PC-9 (cell line): ENCODE measurements around the gene CSK. TPM values are rescaled to one million over a fixed set of nuclear protein-coding genes. Genes with fewer than 3 reads are reported as not detected.

Source experiments
- BruUV-seq: library from RNA; stranded (reverse); fragments of 400-500 nt; replicated peaks from 2 replicates; lab custom pipeline; 2021; lab: Mats Ljungman, UMichigan
- CTCF ChIA-PET: fragments of 300-600 bp; sonication (Branson Sonifier 250); formaldehyde crosslinking; loops from one replicate; lab custom pipeline; 2022; ENCODE audit warnings: antibody characterized with exemption; lab: Charles Lee
- POLR2A ChIA-PET: fragments of 300-600 bp; sonication (Branson Sonifier 250); formaldehyde crosslinking; loops from one replicate; lab custom pipeline; 2022; ENCODE audit warnings: antibody characterized with exemption; ENCODE audit not compliant: unreplicated experiment; lab: Charles Lee
- DNase-seq, 2 experiments: peaks; one replicate each; pipeline versions ENCODE4 v3.0.0 to v3.0.0-alpha.2; 2015 to 2022; ENCODE audit warnings: mixed read lengths in 1 of 2
- H2AFZ ChIP-seq: fragments of 200-600 bp; sonication (generic); 2 replicates; pipeline ENCODE4 v1.8.1; 2017; ENCODE audit warnings: antibody characterized with exemption
- H3F3A ChIP-seq: fragments of 200-600 bp; sonication (generic); 2 replicates; pipeline ENCODE4 v1.8.1; 2017; ENCODE audit warnings: antibody characterized with exemption, mild to moderate bottlenecking, low read depth; ENCODE audit not compliant: insufficient read depth
- H3K27ac ChIP-seq: fragments of 200-600 bp; sonication (generic); 2 replicates; pipeline ENCODE4 v1.6.1; 2016; ENCODE audit warnings: mixed run types
- H3K27me3 ChIP-seq: fragments of 200-600 bp; sonication (generic); 2 replicates; pipeline ENCODE4 v1.6.1; 2016; ENCODE audit warnings: low read depth, mixed run types; ENCODE audit not compliant: insufficient read depth
- H3K36me3 ChIP-seq: fragments of 200-600 bp; sonication (generic); 2 replicates; pipeline ENCODE4 v1.6.1; 2016; ENCODE audit warnings: low read depth, mixed run types
- H3K4me1 ChIP-seq: fragments of 200-600 bp; sonication (generic); replicated peaks from 2 replicates; pipeline ENCODE4 v1.6.1; 2016; ENCODE audit warnings: mixed run types; ENCODE audit not compliant: insufficient read depth
- H3K4me2 ChIP-seq: fragments of 200-600 bp; sonication (generic); 2 replicates; pipeline ENCODE4 v1.6.1; 2017; ENCODE audit warnings: mixed run types
- H3K4me3 ChIP-seq: fragments of 200-600 bp; sonication (generic); 2 replicates; pipeline ENCODE4 v1.6.1; 2016; ENCODE audit warnings: mixed run types
- H3K79me2 ChIP-seq: fragments of 200-600 bp; sonication (generic); 2 replicates; pipeline ENCODE4 v1.6.1; 2017; ENCODE audit warnings: low read depth, mixed run types
- H3K9me2 ChIP-seq: fragments of 200-600 bp; sonication (generic); 2 replicates; pipeline ENCODE4 v1.8.1; 2017; ENCODE audit warnings: mild to moderate bottlenecking; ENCODE audit not compliant: insufficient read depth
- H3K9me3 ChIP-seq: fragments of 200-600 bp; sonication (generic); 2 replicates; pipeline ENCODE4 v1.8.1; 2016; ENCODE audit warnings: low read depth; ENCODE audit not compliant: insufficient read depth
- H4K20me1 ChIP-seq: fragments of 200-600 bp; sonication (generic); 2 replicates; pipeline ENCODE4 v1.8.1; 2017; ENCODE audit not compliant: insufficient read depth
- EZH2 ChIP-seq: fragments of 200-600 bp; sonication (generic); IDR thresholded peaks from 2 replicates; pipeline ENCODE4 v1.8.0; 2017; ENCODE audit warnings: antibody characterized with exemption, low read depth
- intact Hi-C: fragments of 100-400 bp; cut with micrococcal nuclease; formaldehyde crosslinking; loops from one replicate; pipeline ENCODE4 v1.10.0; 2022; ENCODE audit not compliant: unreplicated experiment
- total RNA-seq: library from RNA; stranded (reverse); gene quantifications from 2 replicates; pipeline ENCODE4 v1.2.3, GENCODE V29; 2021
- TF ChIP-seq, protein P1 (sequence below): fragments of 200-600 bp; sonication (generic); conservative IDR thresholded peaks from 2 replicates; pipeline ENCODE4 v1.6.1; 2017; ENCODE audit warnings: mixed run types, antibody characterized with exemption, mild to moderate bottlenecking, moderate library complexity

The CSK gene
- total RNA-seq, 1 experiment from 2014 or later: 78.3 TPM

DNA sequence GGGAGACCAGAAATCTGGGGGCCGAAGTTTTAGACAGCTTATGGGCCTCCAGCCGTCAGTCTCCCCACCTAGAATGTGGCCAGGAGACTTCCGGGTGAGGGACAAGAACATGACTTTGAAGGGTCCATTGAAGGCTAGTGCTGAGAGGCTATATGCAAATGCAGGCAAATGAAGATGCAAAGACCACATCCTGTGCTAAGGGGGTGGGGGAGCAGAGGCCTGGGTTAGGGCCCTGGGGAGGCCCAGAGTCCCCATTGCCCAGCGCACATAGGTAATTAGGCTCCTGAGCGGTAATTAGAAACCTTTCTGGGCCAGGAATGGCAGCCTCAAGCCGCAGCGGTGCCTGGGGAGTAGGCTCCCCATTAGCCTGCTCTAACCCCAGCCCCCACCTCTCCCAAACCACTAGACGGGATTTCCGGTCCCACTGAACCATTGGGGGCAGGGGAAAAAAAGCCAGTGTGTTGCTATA, 6.8 kb downstream of the CSK start:
- H4K20me1 ChIP-seq: peaks cover 54% of the 10 kb centered on the region
- peaks cover 6% of the 10 kb centered on the region for H3K36me3 ChIP-seq
- ChIA-PET CTCF (no interaction called here), POLR2A (interaction anchor here (0.6 kb wide), 1 partner anchor 167 kb away, joined by 6 read pairs; no protein-coding TSS in a partner anchor)
- no peak for DNase-seq
- no peaks in the 10 kb centered on the region for H3F3A ChIP-seq
- H3K27me3 ChIP-seq: no peaks in the 10 kb centered on the region
- intact Hi-C loops: no loop called here
- H2AFZ ChIP-seq: no peak overlapping the region
- BruUV-seq: no TSS peak
- H3K9me3 ChIP-seq: no peaks in the 10 kb centered on the region
- TF ChIP-seq, protein P1, sequence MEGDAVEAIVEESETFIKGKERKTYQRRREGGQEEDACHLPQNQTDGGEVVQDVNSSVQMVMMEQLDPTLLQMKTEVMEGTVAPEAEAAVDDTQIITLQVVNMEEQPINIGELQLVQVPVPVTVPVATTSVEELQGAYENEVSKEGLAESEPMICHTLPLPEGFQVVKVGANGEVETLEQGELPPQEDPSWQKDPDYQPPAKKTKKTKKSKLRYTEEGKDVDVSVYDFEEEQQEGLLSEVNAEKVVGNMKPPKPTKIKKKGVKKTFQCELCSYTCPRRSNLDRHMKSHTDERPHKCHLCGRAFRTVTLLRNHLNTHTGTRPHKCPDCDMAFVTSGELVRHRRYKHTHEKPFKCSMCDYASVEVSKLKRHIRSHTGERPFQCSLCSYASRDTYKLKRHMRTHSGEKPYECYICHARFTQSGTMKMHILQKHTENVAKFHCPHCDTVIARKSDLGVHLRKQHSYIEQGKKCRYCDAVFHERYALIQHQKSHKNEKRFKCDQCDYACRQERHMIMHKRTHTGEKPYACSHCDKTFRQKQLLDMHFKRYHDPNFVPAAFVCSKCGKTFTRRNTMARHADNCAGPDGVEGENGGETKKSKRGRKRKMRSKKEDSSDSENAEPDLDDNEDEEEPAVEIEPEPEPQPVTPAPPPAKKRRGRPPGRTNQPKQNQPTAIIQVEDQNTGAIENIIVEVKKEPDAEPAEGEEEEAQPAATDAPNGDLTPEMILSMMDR: no peak
- TF ChIP-seq EZH2: no peak
- H3K4me2 ChIP-seq: 0 out of 2 replicates have a peak overlapping the region, but pooled peaks have one; percentile 5
- no peaks in the 10 kb centered on the region for H3K9me2 ChIP-seq
- peaks cover 18% of the 10 kb centered on the region for H3K4me1 ChIP-seq
- no peak overlapping the region for H3K4me3 ChIP-seq
- H3K27ac ChIP-seq: no peak overlapping the region
- H3K79me2 ChIP-seq: peaks cover 63% of the 10 kb centered on the region

DNA sequence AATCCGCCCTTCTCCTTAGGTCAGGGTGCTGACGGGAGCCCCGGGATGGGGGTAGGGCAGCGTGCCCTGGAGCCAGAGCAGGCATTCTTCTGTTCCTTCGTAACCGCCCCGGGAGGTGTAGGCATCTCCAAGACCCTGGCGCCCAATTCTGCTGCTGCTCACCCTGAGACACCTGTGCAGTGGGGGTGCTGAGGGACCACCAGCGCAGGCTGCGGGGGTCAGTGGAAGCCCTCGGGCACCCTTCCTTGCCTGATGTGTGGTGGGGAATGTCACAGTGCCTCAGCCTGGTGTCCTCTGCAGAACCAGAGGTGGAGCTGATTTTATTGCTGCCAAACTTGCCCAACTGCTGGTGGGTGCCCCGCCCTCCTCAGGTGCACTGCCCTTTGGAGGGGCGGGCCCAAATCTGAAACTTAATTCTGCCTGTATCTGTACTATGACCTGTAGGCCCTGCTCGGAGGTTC, 7.3 kb downstream of the CSK start:
- no peaks in the 10 kb centered on the region for H3K27me3 ChIP-seq
- H3K36me3 ChIP-seq: peaks cover 6% of the 10 kb centered on the region
- H2AFZ ChIP-seq: no peak overlapping the region
- peaks cover 58% of the 10 kb centered on the region for H3K79me2 ChIP-seq
- no peak for TF ChIP-seq EZH2
- TF ChIP-seq, protein P1: no peak
- DNase-seq: peak in 1 of 2 experiments; percentile 81
- no peaks in the 10 kb centered on the region for H3F3A ChIP-seq
- peaks cover 15% of the 10 kb centered on the region for H3K4me1 ChIP-seq
- no peak overlapping the region for H3K27ac ChIP-seq
- 0 out of 2 replicates have a peak overlapping the region, but pooled peaks have one; percentile 5 for H3K4me2 ChIP-seq
- no TSS peak for BruUV-seq
- intact Hi-C loops: no loop called here
- CTCF ChIA-PET: no interaction called here
- H3K4me3 ChIP-seq: no peak overlapping the region
- POLR2A ChIA-PET: interaction anchor here (0.6 to 0.7 kb wide), 2 partner anchors 166 to 431 kb away, joined by 3 to 6 read pairs; no protein-coding TSS in a partner anchor
- H4K20me1 ChIP-seq: peaks cover 52% of the 10 kb centered on the region
- H3K9me3 ChIP-seq: no peaks in the 10 kb centered on the region
- no peaks in the 10 kb centered on the region for H3K9me2 ChIP-seq

DNA sequence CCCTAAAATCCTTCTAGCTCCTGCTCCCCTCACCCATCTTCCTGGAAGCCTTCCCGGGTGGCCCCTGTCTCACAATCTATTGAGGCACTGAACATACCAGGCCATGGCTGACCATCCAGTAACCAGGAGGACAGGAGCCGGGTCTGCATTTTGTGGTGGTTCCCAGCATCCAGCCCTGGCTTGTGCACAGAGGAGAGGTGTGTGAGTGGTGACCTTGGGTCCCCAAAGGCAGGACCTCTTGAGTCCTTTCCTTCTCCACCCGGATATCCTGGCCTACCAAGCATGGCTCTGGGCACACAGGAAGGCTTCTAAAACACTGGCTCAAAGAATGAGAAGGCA, 7.8 kb downstream of the CSK start:
- Histone ChIP-seq H3K27ac (no peak overlapping the region), H3K4me2 (no peak overlapping the region), H3K4me3 (no peak overlapping the region), H3K9me2 (no peaks in the 10 kb centered on the region), H2AFZ (no peak overlapping the region), H3K79me2 (peaks cover 54% of the 10 kb centered on the region), H3K27me3 (no peaks in the 10 kb centered on the region), H3K4me1 (peaks cover 15% of the 10 kb centered on the region), H4K20me1 (peaks cover 52% of the 10 kb centered on the region), H3K9me3 (no peaks in the 10 kb centered on the region), H3F3A (no peaks in the 10 kb centered on the region), H3K36me3 (peaks cover 6% of the 10 kb centered on the region)
- POLR2A ChIA-PET: interaction anchor here (0.7 kb wide), 1 partner anchor 431 kb away, joined by 3 read pairs; no protein-coding TSS in a partner anchor
- no peak for DNase-seq
- intact Hi-C loops: no loop called here
- no TSS peak for BruUV-seq
- CTCF ChIA-PET: no interaction called here
- TF ChIP-seq, protein P1: no peak
- no peak for TF ChIP-seq EZH2
